GM18526 (cell line): ENCODE measurements around the gene TMEM79.

Experiments used
- POLR2A ChIP-seq: IDR thresholded peaks from 3 replicates; pipeline ENCODE4 v1.6.1; 2011; ENCODE audit not compliant: insufficient read length; ENCODE audit errors: extremely low read depth

The TMEM79 gene

GRCh38 chr1:156284112-156284511 lies at the start of gene TMEM79:
Gene TMEM79, plus strand, starts transcription at chr1:156284325. Its CDS starts 902 bp downstream, at chr1:156285227.
- TF ChIP-seq POLR2A, result no peak

GRCh38 chr1:156236164-156236563 lies 48.0 kb upstream of the TMEM79 start:
- no peak for TF ChIP-seq POLR2A

- TF ChIP-seq POLR2A, result no peak
These were observed 45.9 kb upstream of the TMEM79 start for GRCh38 chr1:156238248-156238647.

GRCh38 chr1:156241311-156241811 lies 42.8 kb upstream of the TMEM79 start:
- TF ChIP-seq POLR2A, result no peak

- no peak for TF ChIP-seq POLR2A
These were observed 42.2 kb upstream of the TMEM79 start, which contains the start of gene BGLAP for GRCh38 chr1:156241926-156242325. Gene BGLAP, plus strand, starts transcription at chr1:156242184. Its CDS starts 48 bp downstream, at chr1:156242232.

- no peak for TF ChIP-seq POLR2A
These were observed 41.4 kb upstream of the TMEM79 start for GRCh38 chr1:156242738-156243137.

GRCh38 chr1:156244126-156244525 lies 40.0 kb upstream of the TMEM79 start:
- TF ChIP-seq POLR2A, result no peak

GRCh38 chr1:156244712-156245111 lies 39.4 kb upstream of the TMEM79 start:
- no peak for TF ChIP-seq POLR2A

- TF ChIP-seq POLR2A, result no peak
These were observed 38.5 kb upstream of the TMEM79 start for GRCh38 chr1:156245451-156246232.

GRCh38 chr1:156246241-156246780 lies 37.8 kb upstream of the TMEM79 start:
- TF ChIP-seq POLR2A, result no peak

GRCh38 chr1:156246781-156247459 lies 37.2 kb upstream of the TMEM79 start:
- no peak for TF ChIP-seq POLR2A

- no peak for TF ChIP-seq POLR2A
These were observed 36.4 kb upstream of the TMEM79 start, which contains the start of gene PAQR6 for GRCh38 chr1:156247460-156248322. Gene PAQR6, minus strand, starts transcription at chr1:156248056. Its CDS starts 1,325 bp downstream, at chr1:156246731.

GRCh38 chr1:156248323-156248683 lies 35.8 kb upstream of the TMEM79 start:
- TF ChIP-seq POLR2A, result no peak

GRCh38 chr1:156249593-156249992 lies 34.5 kb upstream of the TMEM79 start:
- TF ChIP-seq POLR2A, result no peak

- TF ChIP-seq POLR2A, result no peak
These were observed 32.6 kb upstream of the TMEM79 start for GRCh38 chr1:156251527-156251926.
